Large intestine (tissue), 12 donors: ENCODE results near the gene PTPDC1. TPM values are rescaled to one million over a fixed set of nuclear protein-coding genes. Genes with fewer than 3 reads are reported as not detected.

Experiments used
- DNase-seq, 2 donors: peaks; one replicate each; pipeline versions ENCODE4 v3.0.0 to v3.0.0-alpha.2; 2013
- H3K27ac ChIP-seq: one replicate; pipeline ENCODE4 v1.5.1; 2013; ENCODE audit warnings: low read length
- H3K27me3 ChIP-seq: 2 replicates; pipeline ENCODE4 v1.6.1; 2013; ENCODE audit warnings: low read length; ENCODE audit not compliant: control insufficient read depth, insufficient read depth
- H3K36me3 ChIP-seq: 2 replicates; pipeline ENCODE4 v1.6.1; 2013; ENCODE audit warnings: low read length; ENCODE audit not compliant: control insufficient read depth, insufficient read depth
- H3K4me1 ChIP-seq: one replicate; pipeline ENCODE4 v1.6.1; 2013; ENCODE audit warnings: low read length; ENCODE audit not compliant: control insufficient read depth, insufficient read depth
- H3K4me3 ChIP-seq: one replicate; pipeline ENCODE4 v1.5.1; 2013; ENCODE audit warnings: low read length
- H3K9me3 ChIP-seq: one replicate; pipeline ENCODE4 v1.6.1; 2013; ENCODE audit warnings: mild to moderate bottlenecking, low read depth, low read length, moderate library complexity; ENCODE audit not compliant: control insufficient read depth
- WGBS: methylation state at CpG from one replicate; pipeline ENCODE4 v1.1.5; 2013; ENCODE audit warnings: low lambda C conversion rate; ENCODE audit not compliant: insufficient coverage; 5-methylcytosine and 5-hydroxymethylcytosine counted together
- long read RNA-seq, 11 donors: transcript quantifications; one replicate each; lab custom pipeline, GENCODE V29; 2026
- polyA plus RNA-seq: library from polyadenylated mRNA; unstranded; fragments of 120-200 nt; gene quantifications from one replicate; pipeline ENCODE4 v1.2.1, GENCODE V29; 2013

Gene PTPDC1, protein sequence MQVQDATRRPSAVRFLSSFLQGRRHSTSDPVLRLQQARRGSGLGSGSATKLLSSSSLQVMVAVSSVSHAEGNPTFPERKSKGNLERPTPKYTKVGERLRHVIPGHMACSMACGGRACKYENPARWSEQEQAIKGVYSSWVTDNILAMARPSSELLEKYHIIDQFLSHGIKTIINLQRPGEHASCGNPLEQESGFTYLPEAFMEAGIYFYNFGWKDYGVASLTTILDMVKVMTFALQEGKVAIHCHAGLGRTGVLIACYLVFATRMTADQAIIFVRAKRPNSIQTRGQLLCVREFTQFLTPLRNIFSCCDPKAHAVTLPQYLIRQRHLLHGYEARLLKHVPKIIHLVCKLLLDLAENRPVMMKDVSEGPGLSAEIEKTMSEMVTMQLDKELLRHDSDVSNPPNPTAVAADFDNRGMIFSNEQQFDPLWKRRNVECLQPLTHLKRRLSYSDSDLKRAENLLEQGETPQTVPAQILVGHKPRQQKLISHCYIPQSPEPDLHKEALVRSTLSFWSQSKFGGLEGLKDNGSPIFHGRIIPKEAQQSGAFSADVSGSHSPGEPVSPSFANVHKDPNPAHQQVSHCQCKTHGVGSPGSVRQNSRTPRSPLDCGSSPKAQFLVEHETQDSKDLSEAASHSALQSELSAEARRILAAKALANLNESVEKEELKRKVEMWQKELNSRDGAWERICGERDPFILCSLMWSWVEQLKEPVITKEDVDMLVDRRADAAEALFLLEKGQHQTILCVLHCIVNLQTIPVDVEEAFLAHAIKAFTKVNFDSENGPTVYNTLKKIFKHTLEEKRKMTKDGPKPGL
- polyA plus RNA-seq, result 7.4 TPM
- long read RNA-seq, donor 1, result 0 reads
- long read RNA-seq, donor 2, full-length matches to known transcripts, result 1 of 1 reads
- long read RNA-seq, donor 2, partial matches to known transcripts, result 0 of 1 reads
- long read RNA-seq, donor 2, other reads (novel, unspliced or antisense), result 0 of 1 reads
- long read RNA-seq, donor 3, result 0 reads
- long read RNA-seq, donor 4, result 0 reads
- long read RNA-seq, donor 5, result 0 reads
- long read RNA-seq, donor 6, partial matches to known transcripts, result 0 of 2 reads
- long read RNA-seq, donor 6, other reads (novel, unspliced or antisense), result 0 of 2 reads
- long read RNA-seq, donor 7, result 0 reads
- long read RNA-seq, donor 8, result 0 reads
- long read RNA-seq, donor 9, result 0 reads
- long read RNA-seq, donor 10, result 0 reads
- long read RNA-seq, donor 11, result 0 reads

DNA sequence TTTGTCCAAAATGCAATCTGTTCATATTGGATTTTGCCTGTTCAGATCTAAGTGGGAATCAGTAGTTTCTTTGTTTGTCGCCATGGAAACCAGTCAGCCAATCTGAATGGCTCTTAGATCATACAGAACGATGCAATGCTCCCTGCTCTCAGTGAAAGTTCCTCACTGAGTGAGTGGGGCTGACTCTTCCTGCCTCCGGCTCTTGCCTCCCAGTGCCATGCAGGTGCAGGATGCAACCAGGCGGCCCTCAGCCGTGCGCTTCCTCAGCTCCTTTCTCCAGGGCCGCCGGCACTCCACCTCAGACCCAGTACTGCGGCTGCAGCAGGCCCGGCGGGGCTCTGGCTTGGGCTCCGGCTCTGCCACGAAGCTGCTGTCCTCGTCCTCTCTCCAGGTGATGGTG lies at the start of gene PTPDC1:
PTPDC1 (plus strand) TSS at position 151 of the 400 bp plus-strand sequence; CDS start at position 218, 67 bp downstream.
- Histone ChIP-seq H3K27ac (no peak within 1 kb of the TSS), H3K36me3 (peaks cover 2% of the 10 kb centered on the region), H3K27me3 (no peaks in the 10 kb centered on the region), H3K4me1 (no peaks in the 10 kb centered on the region), H3K4me3 (no peak within 1 kb of the TSS), H3K9me3 (no peaks in the 10 kb centered on the region)
- no CpG with 5 or more reads among the region's 14 CpGs for WGBS
- no peak for DNase-seq

DNA sequence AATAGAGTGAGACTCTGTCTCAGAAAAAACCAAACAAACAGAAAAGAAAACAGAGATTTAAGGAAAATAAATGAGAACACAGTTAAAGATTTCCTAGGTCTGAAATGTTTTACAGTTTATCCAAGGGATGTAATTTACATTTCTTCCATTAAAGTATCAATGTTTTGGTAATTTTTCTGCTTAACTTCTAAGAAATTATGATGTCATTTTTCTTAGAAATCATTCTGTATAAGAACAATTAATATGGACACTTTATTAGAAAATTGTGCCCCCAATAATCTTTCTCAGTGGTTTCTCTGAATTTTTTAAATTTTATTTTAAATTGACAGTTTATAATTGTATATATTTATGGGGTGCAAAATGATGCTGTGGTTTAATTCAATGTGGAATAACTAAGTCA lies 49.8 kb upstream of the PTPDC1 start:
- Histone ChIP-seq H3K27ac (no peak overlapping the region), H3K4me1 (peaks cover 2% of the 10 kb centered on the region), H3K27me3 (no peaks in the 10 kb centered on the region), H3K9me3 (no peaks in the 10 kb centered on the region), H3K36me3 (no peaks in the 10 kb centered on the region), H3K4me3 (no peak overlapping the region)
- no peak for DNase-seq

DNA sequence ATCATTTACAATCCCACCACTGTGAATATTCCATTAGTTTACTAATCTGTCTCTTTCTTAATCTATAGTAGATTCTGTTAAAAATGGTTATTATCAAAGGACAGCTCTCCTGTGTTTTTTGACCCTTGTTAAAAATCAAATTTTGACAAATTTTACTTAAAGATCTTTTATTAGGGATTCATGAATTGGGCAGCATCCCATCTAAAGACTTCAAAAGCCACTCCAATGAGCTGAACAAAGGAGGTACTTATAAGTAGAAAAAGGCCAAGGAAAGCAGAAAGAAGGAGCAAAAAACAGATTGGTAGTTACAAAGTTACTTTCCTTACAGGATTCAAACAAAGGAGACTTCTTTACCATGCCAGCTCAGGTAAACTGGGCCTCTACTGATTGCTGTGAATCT lies 44.5 kb upstream of the PTPDC1 start:
- Histone ChIP-seq H3K4me1 (no peaks in the 10 kb centered on the region), H3K4me3 (no peak overlapping the region), H3K27me3 (no peaks in the 10 kb centered on the region), H3K27ac (no peak overlapping the region), H3K36me3 (no peaks in the 10 kb centered on the region), H3K9me3 (no peaks in the 10 kb centered on the region)
- no peak for DNase-seq

DNA sequence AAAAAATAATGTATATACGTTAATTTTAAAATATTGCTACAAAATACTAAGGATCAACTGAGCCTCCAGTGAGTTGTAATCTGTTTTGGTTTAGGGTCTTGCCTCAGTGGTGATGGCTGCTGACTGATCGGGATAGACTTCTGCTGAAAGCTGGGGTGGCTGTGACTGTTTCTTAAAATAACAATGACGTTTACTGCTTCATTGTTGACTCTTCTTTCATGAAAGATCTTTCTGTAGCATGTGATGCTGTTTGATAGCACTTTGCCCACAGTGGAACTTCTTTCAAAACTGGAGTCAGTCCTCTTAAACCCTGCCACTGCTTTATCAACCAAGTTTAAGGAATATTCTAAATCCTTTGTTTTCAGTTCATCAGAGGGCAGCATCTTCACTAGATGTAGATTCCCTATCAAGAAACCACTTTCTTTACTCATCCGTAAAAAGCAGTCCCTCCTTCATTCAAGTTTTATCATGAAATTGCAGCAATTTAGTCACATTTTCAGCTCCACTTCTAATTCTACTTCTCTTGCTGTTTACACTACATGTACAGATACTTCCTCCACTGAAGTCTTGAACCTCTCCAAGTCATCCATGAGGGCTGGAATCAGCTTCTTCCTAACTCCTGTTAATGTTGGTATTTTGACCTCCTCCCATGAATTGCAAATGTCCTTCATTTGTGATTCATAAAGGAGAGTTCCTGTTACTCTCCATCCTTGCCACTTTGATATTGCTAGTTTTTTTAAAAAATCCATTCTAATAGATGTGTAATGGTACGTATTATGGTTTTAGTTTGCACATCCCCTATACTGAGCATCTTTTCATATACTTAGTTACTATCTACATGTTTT lies 41.5 kb upstream of the PTPDC1 start:
- WGBS, result 30% methylated on average over 2 of the region's 5 CpGs
- Histone ChIP-seq H3K27me3 (no peaks in the 10 kb centered on the region), H3K4me1 (no peaks in the 10 kb centered on the region), H3K4me3 (no peak overlapping the region), H3K36me3 (no peaks in the 10 kb centered on the region), H3K27ac (no peak overlapping the region), H3K9me3 (no peaks in the 10 kb centered on the region)
- DNase-seq, result no peak

DNA sequence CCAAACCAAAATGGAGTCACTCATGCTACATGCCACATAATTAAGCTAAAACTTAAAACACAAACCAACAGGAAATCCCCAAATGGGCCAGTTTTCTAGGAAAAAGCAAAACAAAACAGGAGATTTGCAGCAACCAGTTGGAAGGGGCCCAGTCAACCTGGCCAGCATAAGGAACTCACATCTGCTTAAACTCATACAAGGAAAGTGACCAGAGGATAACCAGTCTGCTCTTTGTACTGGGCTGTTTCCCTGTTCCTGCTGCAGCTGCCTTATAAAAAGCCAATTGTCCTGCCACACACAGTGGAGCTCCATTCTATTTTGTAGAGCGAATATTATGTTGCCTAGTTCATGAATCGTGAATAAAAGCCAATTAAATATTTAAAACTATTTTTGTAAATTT lies 29.5 kb upstream of the PTPDC1 start:
- no peak for DNase-seq
- Histone ChIP-seq H3K4me1 (peaks cover 3% of the 10 kb centered on the region), H3K27me3 (no peaks in the 10 kb centered on the region), H3K27ac (no peak overlapping the region), H3K4me3 (no peak overlapping the region), H3K36me3 (no peaks in the 10 kb centered on the region), H3K9me3 (peaks cover 5% of the 10 kb centered on the region)
- WGBS, result 100% methylated on average over 2 of the region's 2 CpGs

DNA sequence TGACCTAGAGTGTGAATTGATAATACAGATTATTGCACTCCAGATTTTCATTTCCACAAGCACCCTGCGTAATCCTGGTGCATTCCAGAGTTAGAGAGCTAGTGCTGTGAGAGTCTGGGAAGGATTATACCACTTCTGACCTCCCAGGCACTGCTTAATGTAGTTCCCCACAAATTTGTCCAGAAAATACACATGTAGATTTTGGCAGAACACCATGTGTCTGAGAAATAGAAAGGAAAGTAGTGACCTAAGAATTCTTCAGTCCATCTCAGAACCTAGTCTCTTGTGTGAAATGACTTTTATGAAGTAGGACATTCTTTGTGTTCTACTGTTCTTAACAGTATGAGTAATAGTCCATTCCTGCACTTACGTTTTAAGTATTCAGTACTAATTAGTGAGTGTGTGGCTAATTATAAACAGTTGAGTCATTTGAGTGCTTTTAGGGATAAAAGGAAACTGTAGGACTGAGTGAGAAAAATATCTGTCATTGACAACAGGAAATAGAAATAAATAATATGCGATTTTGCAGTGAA lies 27.8 kb upstream of the PTPDC1 start:
- no peak overlapping the region for H3K27ac ChIP-seq
- H3K36me3 ChIP-seq, result no peaks in the 10 kb centered on the region
- 89% methylated on average over 1 of the region's 3 CpGs for WGBS

DNA sequence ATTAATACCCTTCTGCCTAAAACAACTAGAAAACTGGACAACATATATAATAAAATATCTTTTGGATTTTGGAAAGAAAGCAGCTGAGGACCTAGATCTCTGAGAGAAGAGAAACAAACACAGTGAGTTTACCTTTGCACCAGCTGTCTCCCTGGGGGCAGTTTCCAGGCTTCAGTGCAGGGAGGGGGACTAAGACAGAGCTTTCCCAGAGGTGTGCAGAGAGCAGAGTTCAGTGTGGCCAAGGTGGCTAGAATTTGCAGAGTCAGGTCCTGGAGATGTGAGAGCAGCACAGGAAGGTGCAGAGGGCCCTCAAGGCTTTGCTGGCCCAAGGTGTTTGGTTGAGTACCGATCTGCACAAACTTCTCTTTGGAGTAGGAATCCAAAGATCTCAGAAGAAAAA lies 26.3 kb upstream of the PTPDC1 start:
- Histone ChIP-seq H3K27me3 (no peaks in the 10 kb centered on the region), H3K27ac (no peak overlapping the region), H3K4me1 (peaks cover 3% of the 10 kb centered on the region), H3K36me3 (no peaks in the 10 kb centered on the region), H3K9me3 (peaks cover 5% of the 10 kb centered on the region), H3K4me3 (no peak overlapping the region)
- peak; percentile 67 to 70 for DNase-seq
- WGBS, result no CpG with 5 or more reads among the region's 1 CpG

More for the DNA sequence above, 27.8 kb upstream of the PTPDC1 start:
- no peaks in the 10 kb centered on the region for H3K27me3 ChIP-seq
- H3K4me3 ChIP-seq, result no peak overlapping the region
- peaks cover 3% of the 10 kb centered on the region for H3K4me1 ChIP-seq
- H3K9me3 ChIP-seq, result peaks cover 2% of the 10 kb centered on the region
- peak; percentile 5 to 18 for DNase-seq

DNA sequence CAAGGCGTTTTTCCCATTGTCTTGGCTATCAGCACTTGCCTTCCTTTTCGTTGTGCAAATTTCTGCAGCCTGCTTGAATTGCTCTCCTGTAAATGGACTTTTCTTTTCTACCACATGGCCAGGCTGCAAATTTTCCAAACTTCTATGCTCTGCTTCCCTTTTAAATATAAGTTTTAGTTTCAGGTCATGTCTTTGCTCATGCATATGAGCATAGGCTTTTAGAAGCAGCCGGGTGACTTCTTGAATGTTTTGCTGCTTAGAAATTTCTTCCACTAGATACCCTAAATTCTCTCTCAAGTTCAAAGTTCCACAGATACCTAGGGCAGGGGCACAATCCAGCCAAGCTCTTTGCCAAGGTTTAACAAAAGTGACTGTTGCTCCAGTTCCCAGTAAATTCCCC lies 22.4 kb upstream of the PTPDC1 start:
- Histone ChIP-seq H3K36me3 (no peaks in the 10 kb centered on the region), H3K4me1 (peaks cover 3% of the 10 kb centered on the region), H3K27ac (no peak overlapping the region), H3K4me3 (no peak overlapping the region), H3K9me3 (peaks cover 5% of the 10 kb centered on the region), H3K27me3 (no peaks in the 10 kb centered on the region)
- WGBS, result no CpG with 5 or more reads among the region's 3 CpGs
- DNase-seq, result no peak

DNA sequence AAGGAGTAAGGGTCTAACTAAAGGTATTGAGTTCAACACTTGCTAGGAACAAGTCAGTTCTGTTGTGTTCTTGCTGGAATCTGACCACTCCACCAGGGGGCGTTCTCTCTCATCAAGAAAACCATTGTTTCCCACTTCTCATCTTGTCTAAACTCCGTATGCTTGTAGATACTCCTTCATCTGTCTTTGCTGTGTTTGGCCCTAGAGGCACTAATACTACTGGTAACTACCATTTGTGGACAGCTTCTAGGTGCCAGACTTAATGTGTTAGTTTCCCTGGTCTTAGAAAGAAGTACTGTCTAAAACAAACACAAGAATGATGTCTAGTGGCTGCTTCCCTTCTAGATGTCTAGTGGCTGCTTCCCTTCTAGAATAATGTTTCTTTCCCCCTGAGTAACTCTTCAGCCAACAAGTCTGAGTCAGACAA lies 18.7 kb upstream of the PTPDC1 start:
- Histone ChIP-seq H3K27me3 (no peaks in the 10 kb centered on the region), H3K9me3 (peaks cover 5% of the 10 kb centered on the region), H3K4me1 (no peaks in the 10 kb centered on the region), H3K27ac (no peak overlapping the region), H3K4me3 (no peak overlapping the region), H3K36me3 (no peaks in the 10 kb centered on the region)
- peak; percentile 48 to 52 for DNase-seq
- WGBS, result no CpG with 5 or more reads among the region's 2 CpGs
